Measurements from ENCODE around the gene TASP1.
"Not testable (repeated sequence)": the region's sequence is repeated elsewhere in the genome, so short reads cannot be mapped to it uniquely, and the experiment has no call there.

Gene TASP1

DNA sequence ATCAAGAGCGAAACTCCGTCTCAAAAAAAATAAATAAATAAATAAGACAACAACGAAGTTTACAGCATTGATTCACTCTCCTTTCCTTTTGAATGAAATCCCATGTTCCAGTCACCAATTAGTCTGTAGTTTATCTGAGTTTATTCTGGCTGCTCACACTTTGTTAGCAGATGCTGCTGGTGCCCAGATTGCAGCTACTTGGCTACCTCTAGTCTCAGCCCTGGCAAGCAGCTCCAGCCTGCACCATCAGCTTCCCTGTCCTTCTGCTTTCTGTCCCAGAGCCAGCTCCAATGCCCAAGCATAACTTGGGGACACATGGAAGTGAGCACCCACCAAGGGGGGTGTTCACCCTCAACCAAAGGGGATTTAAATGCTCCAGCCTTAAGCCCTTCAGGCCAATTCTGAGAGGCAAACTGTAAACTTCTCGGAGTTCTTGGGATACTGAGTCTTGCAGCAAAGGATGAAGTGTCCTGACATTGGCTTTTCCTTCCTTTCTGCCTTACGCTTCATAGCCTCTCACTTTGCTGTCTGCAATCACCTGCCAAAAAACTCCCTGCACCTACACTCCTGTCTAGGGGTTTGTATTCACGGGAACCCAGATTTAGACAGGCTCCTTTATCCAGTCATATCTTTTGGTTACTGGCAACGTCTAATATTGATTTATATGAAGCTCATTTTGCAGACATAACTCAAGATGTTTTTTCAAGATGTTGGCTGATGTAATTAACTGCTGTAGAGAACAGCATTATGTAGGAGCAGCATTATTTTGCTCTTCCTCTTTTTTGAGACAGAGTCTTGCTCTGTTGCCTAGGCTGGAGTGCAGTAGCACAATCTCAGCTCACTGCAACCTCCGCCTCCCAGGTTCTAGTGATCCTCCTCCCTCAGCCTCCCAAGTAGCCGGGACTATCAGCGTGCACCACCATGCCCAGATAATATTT, 9.8 kb upstream of the TASP1 start:
- no peak for DNase-seq (ENCODE audit: low spot score)

DNA sequence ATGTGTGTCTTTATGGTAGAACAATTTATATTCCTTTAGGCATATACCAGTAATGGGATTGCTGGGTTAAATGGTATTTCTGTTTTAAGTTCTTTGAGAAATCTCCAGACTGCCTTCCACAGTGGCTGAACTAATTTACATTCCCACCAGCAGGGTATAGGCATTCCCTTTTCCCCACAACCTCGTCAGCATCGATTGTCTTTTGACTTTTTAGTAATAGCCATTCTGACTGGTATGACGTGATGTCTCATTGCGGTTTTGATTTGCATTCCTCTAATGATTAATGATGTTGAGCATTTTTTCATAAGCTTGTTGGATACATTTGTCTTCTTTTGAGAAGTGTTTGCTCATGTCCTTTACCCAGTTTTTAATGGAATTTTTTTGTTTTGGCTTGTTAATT, 5.3 kb upstream of the TASP1 start:
- DNase-seq (ENCODE audit: low spot score), result no peak

DNA sequence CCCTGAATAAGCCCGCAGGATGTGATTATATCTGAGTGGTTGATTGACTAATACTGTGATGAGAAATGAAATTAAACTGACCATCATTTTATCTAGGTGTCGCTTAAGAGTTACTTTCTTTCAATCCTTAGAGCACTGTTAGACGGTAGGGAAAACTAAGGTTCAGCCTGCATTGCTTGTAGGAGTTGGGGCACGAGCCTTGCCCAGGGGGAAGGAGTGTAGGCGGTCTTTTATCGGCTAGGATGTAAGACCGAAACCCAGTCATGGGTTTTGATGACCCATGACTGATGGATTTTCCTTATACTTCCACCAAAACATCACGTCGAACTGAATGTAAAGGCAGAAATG, 392 bp upstream of the TASP1 start:
- DNase-seq (ENCODE audit: low spot score), result no peak

DNA sequence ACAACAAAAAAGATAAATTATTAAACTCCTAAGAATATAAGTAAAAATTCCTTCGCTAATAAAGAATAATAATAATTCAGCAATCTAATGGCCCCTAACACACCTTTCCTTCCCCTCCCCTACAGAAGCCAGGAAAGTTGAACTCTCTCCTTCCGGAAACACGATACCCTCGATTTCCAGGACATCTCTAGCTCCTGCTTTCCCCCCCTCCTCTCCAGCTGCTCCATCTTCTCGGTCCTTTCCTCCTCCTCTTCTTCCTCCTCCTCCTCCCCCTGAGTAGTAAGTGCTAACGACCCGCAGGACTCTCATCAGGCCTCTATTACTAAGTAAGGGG, 603 bp downstream of the TASP1 start:
- no peak for DNase-seq (ENCODE audit: low spot score)

DNA sequence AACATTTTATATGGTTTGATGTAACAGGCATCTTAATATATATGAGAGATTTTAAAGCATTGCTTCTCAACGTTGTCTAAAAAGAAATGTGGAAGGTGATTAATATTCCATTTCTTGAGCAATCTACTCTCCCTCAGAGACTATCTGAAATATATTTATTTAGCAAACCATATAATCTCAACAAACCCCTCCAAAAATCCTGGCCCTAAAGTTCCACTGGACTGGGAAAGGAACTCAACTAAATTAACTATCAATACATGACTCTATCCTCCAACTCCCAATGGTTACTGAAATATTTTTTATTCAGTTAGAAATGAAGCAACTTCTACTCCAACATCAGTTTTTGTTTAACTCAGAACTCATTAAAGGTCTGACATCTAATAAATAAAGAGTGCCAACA, 6.3 kb downstream of the TASP1 start:
- DNase-seq (ENCODE audit: low spot score), result no peak

DNA sequence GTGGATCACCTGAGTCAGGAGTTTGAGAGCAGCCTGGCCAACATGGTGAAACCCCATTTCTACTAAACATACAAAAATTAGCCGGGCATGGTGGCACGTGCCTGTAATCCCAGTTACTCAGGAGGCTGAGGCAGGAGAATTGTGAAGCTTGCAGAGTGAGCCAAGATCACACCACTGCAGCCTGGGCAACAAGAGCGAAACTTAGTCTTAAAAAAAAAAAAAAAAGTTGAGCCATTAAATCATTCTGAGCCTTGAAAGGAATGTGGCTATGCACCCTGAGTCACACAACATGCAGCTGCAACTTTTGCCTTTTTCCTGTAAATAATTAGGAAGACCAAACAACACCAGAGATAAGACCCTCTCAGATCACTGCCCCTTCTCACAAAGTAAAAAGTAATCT, 11.2 kb downstream of the TASP1 start:
- DNase-seq (ENCODE audit: low spot score), result not testable (repeated sequence)

DNA sequence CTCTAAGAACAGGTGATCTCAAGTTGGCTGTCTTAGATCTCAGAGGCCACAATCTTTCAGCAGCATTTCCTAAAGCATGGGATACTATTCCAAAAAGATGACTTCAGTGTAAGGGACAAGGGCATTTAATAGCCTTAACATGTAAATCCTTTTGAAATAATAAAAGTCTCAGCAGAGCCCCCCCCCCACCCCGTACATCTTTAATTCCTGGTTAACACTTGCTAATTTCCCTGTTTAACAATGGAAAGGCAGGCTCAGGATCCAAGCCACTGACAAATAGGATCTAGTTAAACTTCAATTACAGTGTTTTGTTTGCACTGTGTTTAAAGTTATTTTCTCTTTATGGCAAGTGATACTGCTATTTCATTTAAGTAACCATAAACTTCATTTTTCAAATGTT, 12.0 kb downstream of the TASP1 start:
- DNase-seq (ENCODE audit: low spot score), result no peak

DNA sequence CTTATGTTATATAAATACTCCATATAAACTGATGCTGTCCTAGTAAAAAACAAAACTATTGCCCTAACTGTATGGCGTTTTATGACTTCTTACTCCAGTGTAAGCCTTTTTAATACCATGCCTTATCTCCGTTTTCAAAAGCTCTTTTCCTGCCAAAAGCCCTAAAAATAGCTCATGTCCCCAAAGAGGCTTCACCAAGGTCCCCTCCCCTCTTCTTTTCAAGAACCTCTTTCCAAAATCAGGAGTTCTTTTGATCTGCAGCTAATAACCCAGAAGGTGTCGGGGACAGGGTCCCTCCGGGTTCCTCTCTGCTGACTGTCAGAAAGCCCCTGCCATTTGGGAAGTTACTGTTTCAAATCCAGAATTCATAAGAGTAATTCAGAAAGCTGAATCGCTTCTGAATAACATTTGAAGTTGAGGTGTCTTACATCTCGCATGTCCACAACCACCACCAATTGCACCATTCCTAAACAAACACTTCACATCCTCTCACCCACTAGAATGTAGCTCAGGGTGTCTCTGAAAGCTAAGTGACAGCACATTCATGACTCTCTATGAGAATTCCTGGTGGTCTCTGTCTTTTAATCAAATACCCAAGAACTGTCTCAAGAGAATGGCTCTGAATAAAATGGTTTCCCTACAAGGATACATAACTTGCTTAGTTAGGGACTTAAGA, 13.3 kb downstream of the TASP1 start:
- DNase-seq (ENCODE audit: low spot score), result no peak

DNA sequence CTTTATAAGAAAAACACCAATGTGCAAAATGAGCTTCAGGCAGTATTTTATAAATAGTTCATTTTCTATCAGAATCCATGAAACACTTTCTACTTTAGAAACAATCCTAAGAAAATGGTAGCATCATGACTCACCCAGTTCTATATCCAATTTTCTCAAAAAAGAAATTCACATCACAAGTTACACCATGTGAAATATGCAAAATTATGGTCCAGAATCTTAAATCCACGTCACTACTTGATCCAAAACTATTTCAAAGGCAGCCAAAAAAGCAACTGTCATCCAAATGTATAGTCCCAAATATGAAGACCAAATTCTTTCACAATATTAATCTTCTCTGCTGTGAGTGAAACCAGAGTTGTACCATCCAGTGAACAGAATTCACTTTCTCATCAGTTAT, 19.3 kb downstream of the TASP1 start:
- DNase-seq (ENCODE audit: low spot score), result not testable (repeated sequence)

DNA sequence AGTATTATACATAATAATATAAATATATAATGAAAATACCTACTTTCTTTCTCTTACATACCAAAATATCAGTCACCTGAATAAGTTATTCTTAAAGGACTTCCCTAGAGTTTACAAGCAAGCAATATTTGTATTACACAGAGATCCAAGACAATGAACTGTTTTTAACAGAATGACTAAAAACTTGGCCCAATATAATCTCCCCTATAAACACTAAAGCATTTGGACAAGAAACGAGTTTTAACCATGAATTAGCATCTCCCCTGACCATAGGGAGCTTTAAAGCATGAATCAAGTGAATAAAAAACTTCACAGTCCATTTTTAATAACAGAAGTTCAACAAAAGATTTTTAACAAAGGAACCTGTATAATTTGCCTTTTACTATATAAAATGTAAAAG, 20.3 kb downstream of the TASP1 start:
- not testable (repeated sequence) for DNase-seq (ENCODE audit: low spot score)

DNA sequence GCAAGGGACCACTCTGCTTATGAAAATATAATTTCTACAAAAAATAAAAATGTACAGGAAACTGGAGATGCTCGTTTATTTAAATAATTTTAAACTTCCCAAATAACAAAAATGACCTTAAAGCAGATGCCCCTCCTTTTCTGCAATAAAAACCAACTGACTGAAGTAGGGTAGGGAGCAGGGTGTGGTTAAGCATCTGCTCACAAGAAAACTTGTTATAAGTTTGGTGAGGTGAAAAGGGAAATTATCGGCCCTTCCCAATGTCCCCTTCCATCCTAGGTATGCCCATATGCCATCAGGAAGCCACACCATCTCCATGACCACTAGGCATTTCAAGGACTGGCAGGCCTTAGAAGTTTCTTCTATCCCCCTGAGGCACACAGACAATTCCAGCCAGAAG, 21.1 kb downstream of the TASP1 start:
- not testable (repeated sequence) for DNase-seq (ENCODE audit: low spot score)

DNA sequence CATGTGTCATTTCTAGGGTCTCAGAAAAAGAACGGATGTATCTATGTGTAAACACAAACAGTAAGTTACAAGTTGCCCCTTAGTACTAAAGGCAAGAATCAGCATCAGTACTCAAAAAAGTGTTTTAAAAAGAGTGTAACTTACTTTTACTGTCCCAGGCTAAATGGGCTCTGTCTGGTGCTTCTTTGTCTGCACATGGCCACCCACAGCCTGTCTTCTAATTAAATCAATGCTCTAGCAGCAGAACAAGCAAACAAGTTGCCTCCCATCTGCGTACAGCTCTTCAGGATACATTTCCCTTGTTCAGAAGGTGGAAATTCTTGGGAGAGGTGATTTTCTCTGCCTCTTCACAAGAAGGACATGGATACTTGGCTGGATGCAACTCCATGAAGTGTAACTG, 22.0 kb downstream of the TASP1 start:
- not testable (repeated sequence) for DNase-seq (ENCODE audit: low spot score)

DNA sequence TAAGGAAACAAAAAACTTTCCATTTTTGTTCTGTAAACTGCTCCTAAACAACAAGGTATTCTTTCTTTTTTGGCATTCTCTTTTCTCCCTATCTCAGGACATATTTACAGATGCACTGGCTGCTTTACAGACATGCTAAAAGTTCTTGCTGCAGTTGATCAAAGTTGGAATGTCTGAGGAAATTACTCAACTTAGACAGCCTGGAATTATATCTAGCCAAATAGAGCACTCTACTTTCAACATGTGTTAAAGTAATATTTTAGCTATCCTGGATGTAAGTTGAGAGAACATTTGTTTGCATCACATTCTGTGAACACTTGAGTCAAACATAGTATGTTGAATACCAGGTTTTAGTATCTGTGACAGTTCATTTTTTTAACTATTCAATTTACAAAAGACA, 24.8 kb downstream of the TASP1 start:
- no peak for DNase-seq (ENCODE audit: low spot score)

DNA sequence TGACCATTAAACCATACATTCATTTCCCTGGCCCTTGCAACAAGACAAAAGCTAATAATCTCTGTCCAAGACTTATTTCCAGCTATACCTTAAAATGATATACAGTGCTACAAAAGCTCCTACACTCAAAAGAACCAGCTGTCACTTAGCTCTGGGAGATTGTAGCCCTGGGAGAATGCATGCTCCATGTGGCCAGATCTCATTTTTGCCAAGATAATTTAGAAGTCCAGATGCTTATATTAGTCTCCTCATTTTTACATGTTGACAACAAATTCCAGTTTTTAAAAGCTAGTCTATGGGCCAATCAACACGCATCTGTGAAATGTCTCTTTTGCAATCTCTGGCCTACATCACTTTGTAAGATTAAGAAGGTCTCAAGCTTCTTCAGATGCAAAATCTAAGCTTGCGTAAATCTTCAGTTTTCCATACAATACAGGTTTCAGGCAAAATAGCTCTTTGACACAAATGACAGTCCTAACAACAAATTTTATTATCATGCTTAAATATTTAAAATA, 27.1 kb downstream of the TASP1 start:
- no peak for DNase-seq (ENCODE audit: low spot score)

DNA sequence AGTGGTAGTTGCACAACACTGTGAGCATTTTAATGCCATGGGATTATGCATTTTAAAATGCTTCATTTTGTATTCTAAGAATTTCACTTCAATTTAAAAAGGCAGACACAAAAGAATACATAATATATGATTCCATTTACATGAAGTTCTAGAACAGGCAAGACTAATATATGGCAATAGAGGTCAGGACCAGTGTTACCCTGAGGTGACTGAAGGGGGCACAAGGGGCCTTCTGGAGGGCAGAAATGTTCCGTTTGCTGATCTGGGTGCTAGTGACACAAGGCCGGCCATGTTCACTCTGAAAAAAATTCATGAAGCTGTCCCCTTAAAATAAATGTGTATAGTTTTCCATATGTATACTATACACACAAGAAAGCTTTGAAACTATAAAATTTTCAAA, 28.5 kb downstream of the TASP1 start:
- no peak for DNase-seq (ENCODE audit: low spot score)

DNA sequence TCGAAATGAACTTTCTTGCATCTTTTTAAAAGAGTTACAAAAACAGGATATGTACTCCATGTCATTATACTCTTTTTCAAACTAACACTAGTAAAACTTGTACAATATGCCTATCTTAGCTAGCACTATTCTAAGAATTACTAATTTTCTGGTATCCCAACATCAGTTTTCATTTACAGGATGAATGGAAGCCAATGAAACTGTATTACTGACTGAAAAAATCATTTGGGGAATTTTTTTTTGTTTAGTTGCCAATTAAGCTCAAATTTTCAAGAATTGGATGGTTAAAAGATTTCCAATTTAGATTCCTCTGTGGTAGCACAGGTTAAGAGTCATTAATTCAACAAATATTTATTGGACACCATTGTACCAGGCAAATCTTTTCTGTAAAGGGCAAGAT, 30.7 kb downstream of the TASP1 start:
- no peak for DNase-seq (ENCODE audit: low spot score)

DNA sequence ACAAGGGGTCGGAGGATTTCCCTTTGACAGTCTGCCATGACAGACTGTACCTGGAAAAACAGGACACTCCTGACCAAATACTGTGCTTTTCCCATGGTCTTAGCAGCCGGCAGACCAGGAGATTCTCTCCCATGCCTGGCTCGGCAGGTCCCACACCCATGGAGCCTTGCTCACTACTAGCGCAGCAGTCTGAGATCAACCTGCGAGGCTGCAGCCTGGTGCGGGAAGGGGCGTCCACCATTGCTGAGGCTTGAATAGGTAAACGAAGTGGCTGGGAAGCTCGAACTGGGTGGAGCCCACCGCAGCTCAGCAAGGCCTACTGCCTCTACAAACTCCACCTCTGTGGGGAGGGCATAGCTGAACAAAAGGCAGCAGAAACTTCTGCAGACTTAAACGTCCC, 45.3 kb downstream of the TASP1 start:
- not testable (repeated sequence) for DNase-seq (ENCODE audit: low spot score)

DNA sequence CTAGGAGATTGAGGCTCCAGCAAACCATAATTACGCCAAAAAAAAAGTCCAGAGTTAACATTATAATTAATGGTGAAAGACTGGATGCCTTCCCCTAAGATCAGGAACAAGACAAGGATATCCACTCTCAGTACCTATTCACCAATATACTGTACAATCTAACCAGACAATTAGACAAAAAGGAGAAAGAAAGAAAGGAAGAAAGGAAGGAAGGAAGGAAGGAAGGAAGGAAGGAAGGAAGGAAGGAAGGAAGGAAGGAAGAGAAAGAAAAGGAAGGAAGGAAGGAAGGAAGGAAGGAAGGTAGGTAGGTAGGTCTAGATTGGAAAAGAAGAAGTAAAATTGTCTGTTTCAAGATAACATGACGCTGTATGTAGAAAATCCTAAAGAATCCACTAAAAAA, 50.7 kb downstream of the TASP1 start:
- DNase-seq (ENCODE audit: low spot score), result no peak

DNA sequence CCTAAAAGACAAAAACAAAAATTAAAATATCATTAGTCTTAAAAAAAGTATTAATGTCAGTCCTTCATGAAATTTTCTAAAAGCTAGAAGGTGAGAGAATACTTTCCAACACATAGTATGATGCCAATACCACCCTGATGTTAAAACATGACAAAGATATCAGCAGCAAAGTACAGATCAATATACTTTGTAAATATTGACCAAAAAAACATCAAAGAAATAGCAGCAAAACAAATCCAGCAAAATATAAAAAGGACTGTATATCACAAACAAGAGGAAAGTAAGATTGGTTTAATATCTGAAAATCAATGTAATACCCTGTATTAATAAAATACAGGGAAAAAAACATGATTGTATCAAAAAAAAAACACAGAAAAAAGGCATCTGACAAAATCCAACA, 51.4 kb downstream of the TASP1 start:
- DNase-seq (ENCODE audit: low spot score), result no peak

DNA sequence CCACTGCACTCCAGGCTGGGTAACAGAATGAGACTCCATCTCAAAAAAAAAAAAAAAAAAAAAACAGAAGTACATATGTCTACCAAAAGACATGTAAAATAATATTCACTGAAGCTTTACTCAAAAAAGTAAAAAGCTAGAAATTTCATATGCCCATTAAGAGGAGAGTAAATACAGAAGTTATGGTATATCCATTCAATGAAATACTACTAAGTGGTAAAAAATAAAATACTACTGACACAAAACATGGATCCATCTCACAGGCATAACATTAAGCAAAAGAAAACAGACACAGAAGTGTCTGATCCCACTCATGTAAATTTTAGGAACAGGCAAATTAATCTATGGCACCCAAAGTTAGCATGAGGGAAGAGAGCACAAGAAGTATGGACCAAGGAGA, 52.6 kb downstream of the TASP1 start:
- DNase-seq (ENCODE audit: low spot score), result no peak

DNA sequence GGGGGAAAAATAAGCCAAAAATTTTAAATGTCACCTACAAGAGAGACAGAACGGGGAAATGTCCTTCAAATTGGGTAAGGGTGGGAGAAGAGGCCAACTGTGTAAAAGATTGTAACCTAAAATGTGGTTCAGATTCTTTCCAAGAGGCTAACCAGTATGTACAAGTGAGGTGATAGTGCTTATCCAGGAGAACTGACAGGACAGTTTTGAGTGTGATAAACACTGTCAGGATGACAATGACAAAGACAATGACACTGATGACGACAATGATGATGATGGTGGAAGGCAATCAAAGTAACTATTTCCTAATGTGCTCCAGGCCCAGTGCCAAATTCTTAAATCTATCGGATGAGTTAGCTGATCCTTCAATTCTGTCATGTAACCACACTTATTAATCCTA, 57.3 kb downstream of the TASP1 start:
- peak; percentile 30 for DNase-seq (ENCODE audit: low spot score)

DNA sequence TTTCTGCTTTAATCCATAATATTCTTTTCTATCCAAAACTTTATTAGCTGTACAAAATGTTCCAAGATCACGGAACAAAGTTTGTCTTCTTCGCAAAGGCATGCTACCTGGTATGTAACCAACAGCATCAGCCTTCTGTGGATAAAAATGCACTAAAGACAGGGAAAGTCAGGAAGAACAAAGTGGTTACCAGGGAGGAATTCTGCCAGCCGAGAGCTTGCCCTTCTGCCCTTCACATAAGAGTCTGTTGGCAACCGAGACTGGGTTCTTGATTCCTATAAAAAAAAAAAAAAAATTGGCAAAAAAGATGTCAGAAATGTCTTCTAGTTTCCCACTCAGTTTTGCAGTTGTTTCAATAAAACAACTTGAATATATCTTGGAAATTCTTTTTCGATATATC, 58.0 kb downstream of the TASP1 start:
- DNase-seq (ENCODE audit: low spot score), result no peak

DNA sequence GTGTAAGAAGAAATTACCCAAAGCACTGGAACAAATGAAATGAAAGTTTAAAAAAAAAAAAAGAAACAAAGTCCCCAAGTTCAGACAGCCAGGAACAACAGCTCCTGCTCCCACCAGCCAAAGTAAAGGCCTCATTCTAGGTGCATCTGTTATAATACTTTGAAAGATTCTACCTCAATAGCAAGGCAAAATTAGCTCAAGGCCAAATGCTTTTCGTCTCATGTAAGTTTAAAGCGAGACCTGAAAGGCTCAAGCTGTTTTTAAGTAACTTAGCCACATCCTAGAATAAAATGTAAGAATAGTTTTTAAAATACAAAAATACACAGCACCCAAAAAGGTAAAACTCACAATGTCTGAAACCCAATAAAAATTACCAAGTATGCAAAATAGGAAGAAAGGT, 64.7 kb downstream of the TASP1 start:
- DNase-seq (ENCODE audit: low spot score), result no peak

DNA sequence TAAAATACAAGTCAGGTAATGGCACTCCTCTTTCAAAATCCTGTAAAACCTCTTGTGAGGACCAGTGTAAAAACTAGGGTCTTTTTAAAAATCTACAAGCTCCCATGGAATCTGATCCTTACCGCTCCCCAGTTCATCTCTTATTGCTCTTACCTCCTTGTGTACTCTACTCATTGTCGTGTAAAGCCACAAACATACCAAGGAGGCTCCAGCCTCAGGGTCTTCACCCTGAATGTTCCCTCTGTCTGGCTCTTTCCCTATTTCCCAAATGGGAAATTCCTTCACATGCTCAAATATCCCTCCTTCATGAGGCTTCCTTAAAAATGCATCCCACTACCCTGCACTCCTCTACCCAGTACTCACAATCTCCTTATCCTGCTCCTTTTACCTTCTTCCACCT, 67.1 kb downstream of the TASP1 start:
- DNase-seq (ENCODE audit: low spot score), result no peak

Measured in D341Med (cell line).